Uterus (tissue), 2 donors: Measurements from ENCODE around the gene TADA1.

Source experiments
- CTCF ChIP-seq, 4 experiments: fragments of 200-600 bp in 2 of 4; fragments of 450-650 bp in 2 of 4; sonication (generic) in 2 of 4; IDR thresholded peaks; one replicate each; pipeline ENCODE4 v1.5.1; 2016 to 2019; ENCODE audit warnings: antibody characterized with exemption in 4 of 4, mild to moderate bottlenecking in 2 of 4, moderate library complexity in 1 of 4
- POLR2A ChIP-seq, 2 donors: fragments of 450-650 bp; IDR thresholded peaks; one replicate each; pipeline ENCODE4 v1.6.1; 2016; ENCODE audit warnings: antibody characterized with exemption in 2 of 2, mild to moderate bottlenecking in 1 of 2, moderate library complexity in 1 of 2

- TF ChIP-seq CTCF (IDR thresholded peaks at IDR 0.05) (no peak), POLR2A (IDR thresholded peaks at IDR 0.05) (no peak)
Measured at GRCh38 chr1:166865926-166866325, 10.1 kb downstream of the TADA1 start.
